Measurements from ENCODE around the gene MRPL20. TPM values are rescaled to one million over a fixed set of nuclear protein-coding genes. Genes with fewer than 3 reads are reported as not detected.
"Not testable (repeated sequence)": the region's sequence is repeated elsewhere in the genome, so short reads cannot be mapped to it uniquely, and the experiment has no call there.

Gene MRPL20
- total RNA-seq, 4 donors from 2014 or later = 93.6 to 119 (median 109) TPM

DNA sequence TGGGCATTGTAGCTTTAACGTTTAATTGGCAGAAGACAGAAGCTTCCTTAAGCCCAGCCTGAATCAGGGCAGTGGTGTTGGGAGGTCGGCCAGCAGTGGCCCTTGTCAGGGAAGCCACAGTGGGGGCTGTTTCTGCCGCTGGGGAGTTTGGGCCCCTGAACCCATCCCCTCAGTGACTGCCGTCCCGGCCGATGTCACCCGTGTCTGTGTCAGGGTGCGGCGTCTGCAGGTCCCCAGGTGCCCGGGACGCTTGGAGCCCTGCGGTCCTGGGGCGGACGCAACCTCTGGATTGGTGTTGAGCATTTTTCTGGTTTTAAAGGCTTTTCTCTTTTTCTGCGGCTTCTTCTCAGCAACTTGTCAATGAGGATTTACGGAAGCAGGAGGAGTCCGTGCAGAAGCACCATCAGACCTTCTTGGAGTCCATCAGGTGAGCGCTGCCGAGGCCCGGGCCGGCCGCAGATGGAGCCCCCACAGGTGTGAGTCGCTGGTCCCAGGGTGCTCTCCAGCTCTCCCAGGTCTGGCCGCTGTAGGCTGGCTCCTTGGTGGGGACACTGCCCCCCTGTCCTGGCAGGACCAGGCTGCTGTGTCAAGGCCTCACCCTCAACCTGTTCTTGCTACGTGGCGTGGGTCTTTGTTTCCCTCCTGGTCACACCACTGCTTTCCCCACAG lies 44.7 kb upstream of the MRPL20 start:
- 82% methylated on average over 17 of the region's 26 CpGs for WGBS
- no peaks in the 10 kb centered on the region for H3K9me3 ChIP-seq

DNA sequence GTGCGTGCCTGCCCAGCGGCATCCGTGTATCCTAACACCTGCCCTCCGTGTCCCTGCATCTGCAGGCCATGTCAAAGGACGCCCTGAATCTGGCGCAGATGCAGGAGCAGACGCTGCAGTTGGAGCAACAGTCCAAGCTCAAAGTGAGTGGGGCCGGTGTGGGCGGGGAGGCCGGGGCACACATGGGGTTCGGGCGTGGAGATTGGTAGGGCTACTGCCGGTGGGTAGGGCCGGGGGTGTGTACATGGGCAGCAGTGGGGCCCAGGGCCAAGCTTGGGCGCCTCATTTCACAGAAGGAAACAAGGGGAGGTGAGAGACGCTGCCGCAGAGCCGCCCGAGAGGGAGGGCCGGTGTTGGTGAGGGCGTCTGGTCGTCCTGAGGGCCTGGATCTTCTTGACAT lies 43.5 kb upstream of the MRPL20 start:
- H3K4me1 ChIP-seq; H3K4me3 ChIP-seq; H3K27ac ChIP-seq; H3K36me3 ChIP-seq; H3K27me3 ChIP-seq; DNase-seq (ENCODE audit: low spot score in 2 of 2); H3K9me3 ChIP-seq: not testable (repeated sequence)
- 84% methylated on average over 20 of the region's 22 CpGs for WGBS

More for the DNA sequence above, 44.7 kb upstream of the MRPL20 start:
- no peaks in the 10 kb centered on the region for H3K27me3 ChIP-seq
- no peak overlapping the region for H3K27ac ChIP-seq
- TF ChIP-seq POLR2A (IDR thresholded peaks at IDR 0.05) (no peak), EP300 (IDR thresholded peaks at IDR 0.05) (no peak), POLR2AphosphoS5 (IDR thresholded peaks at IDR 0.05) (no peak)
- TF ChIP-seq, protein P1, sequence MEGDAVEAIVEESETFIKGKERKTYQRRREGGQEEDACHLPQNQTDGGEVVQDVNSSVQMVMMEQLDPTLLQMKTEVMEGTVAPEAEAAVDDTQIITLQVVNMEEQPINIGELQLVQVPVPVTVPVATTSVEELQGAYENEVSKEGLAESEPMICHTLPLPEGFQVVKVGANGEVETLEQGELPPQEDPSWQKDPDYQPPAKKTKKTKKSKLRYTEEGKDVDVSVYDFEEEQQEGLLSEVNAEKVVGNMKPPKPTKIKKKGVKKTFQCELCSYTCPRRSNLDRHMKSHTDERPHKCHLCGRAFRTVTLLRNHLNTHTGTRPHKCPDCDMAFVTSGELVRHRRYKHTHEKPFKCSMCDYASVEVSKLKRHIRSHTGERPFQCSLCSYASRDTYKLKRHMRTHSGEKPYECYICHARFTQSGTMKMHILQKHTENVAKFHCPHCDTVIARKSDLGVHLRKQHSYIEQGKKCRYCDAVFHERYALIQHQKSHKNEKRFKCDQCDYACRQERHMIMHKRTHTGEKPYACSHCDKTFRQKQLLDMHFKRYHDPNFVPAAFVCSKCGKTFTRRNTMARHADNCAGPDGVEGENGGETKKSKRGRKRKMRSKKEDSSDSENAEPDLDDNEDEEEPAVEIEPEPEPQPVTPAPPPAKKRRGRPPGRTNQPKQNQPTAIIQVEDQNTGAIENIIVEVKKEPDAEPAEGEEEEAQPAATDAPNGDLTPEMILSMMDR (IDR thresholded peaks at IDR 0.05) = no peak
- H3K4me1 ChIP-seq = no peaks in the 10 kb centered on the region
- no peak overlapping the region for H3K4me3 ChIP-seq
- no peaks in the 10 kb centered on the region for H3K36me3 ChIP-seq
- DNase-seq (ENCODE audit: low spot score in 2 of 2) = no peak

DNA sequence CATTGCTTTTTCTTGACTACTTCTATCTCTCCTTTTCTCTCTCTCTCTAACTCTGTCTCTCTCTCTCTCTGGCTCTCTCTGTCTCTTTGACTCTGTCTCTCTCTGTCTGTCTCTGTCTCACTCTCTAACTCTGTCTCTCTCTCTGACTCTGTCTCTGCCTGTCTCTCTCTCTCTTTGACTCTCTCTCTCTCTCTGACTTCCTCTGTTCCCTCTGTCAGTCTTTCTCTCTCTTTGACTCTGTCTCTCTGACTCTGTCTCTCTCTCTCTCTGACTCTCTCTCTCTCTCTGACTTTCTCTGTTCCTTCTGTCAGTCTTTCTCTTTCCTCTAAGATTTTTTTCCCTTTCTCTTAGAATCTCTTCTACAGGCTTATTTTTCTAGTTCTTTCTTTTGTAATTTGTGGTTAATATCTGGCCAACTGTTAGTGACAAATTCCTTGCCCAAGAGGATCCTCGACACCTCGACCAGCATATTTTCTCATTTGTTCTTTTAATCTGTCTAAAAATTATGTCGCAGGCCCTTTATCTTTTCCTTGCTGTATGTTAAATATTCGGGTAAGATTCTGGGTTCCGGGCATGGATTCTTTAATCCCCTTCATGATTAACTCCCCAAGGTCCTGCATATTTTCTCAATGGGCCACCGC lies 42.1 kb upstream of the MRPL20 start, which contains the start of gene ATAD3C:
Gene ATAD3C (plus strand): TSS at position 591 of the 641 bp plus-strand sequence. CDS start 995 bp downstream, outside the sequence.
- no peaks in the 10 kb centered on the region for H3K36me3 ChIP-seq
- H3K4me1 ChIP-seq = no peaks in the 10 kb centered on the region
- DNase-seq (ENCODE audit: low spot score in 2 of 2) = no peak
- H3K27ac ChIP-seq = no peak within 1 kb of the TSS
- TF ChIP-seq POLR2A (IDR thresholded peaks at IDR 0.05) = no peak
- TF ChIP-seq EP300 (IDR thresholded peaks at IDR 0.05) = no peak
- TF ChIP-seq POLR2AphosphoS5 (IDR thresholded peaks at IDR 0.05) = no peak
- TF ChIP-seq, protein P1 (IDR thresholded peaks at IDR 0.05) = no peak
- H3K27me3 ChIP-seq = no peaks in the 10 kb centered on the region
- 85% methylated on average over 6 of the region's 6 CpGs for WGBS
- no peak within 1 kb of the TSS for H3K4me3 ChIP-seq
- no peaks in the 10 kb centered on the region for H3K9me3 ChIP-seq

DNA sequence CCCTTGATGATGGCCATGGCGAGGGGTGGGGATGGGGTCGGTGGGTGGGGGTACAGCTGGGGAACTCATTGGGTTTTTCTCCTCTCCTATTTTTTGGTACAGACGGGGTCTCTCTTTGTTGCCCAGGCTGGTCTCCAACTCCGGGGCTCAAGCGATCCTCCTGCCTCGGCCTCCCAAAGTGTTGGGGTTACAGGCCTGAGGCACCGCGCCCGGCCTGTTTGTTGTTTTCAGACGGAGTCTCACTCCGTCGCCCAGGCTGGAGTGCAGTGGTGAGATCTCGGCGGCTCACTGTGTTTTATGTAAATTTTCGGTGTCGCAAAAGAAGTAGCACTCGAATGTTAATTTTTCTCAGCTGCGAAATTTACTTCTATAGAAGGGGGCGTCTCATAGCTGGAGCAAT lies 39.5 kb upstream of the MRPL20 start:
- not testable (repeated sequence) for H3K4me1 ChIP-seq; H3K9me3 ChIP-seq; H3K27me3 ChIP-seq; H3K27ac ChIP-seq; H3K4me3 ChIP-seq; DNase-seq (ENCODE audit: low spot score in 2 of 2); H3K36me3 ChIP-seq
- WGBS = 93% methylated on average over 19 of the region's 19 CpGs

DNA sequence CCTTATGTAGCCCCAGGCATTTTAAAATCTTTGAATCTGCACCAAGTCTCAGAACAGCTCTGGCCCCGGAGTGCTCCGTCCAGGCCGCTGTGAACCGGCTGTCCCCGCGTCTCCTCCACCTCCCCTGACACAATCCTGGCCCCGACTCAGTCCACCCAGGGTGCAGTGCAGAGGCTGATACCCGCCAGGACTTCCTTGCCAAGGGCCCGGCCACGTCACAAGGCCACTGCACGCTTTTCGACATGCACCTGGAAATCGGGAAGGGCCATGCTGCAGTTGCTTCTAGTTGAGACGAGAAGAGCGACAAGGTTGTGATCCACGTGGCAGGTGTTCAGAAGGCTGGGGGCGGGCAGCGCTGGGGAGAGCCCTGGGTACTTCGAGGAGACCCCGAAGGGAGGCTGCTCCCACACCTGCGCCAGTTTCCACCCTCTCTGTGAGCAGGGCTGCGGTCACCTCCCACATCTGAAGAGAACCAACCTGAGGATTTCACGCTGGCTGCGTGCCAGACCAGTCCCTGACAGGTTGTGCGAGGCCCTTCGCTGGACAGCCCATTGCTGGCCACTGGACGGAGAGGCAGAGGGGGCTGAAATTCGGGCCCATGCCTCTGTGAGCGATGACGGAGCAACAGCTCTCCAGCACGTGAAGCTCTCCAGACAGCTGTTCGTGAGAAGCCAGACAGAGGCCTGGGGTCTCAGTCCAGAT lies 35.1 kb upstream of the MRPL20 start:
- H3K27ac ChIP-seq = no peak overlapping the region
- peaks cover 31% of the 10 kb centered on the region for H3K4me1 ChIP-seq
- H3K36me3 ChIP-seq = peaks cover 9% of the 10 kb centered on the region
- H3K9me3 ChIP-seq = no peaks in the 10 kb centered on the region
- 86% methylated on average over 32 of the region's 32 CpGs for WGBS
- H3K27me3 ChIP-seq = no peaks in the 10 kb centered on the region
- DNase-seq (ENCODE audit: low spot score in 2 of 2) = no peak
- H3K4me3 ChIP-seq = no peak overlapping the region
- TF ChIP-seq EP300 (IDR thresholded peaks at IDR 0.05) (no peak), POLR2A (IDR thresholded peaks at IDR 0.05) (no peak), POLR2AphosphoS5 (IDR thresholded peaks at IDR 0.05) (no peak)
- TF ChIP-seq, protein P1 (IDR thresholded peaks at IDR 0.05) = no peak

Data from suprapubic skin (tissue), 4 donors.